PC-3 (cell line): ENCODE results near the gene NPPB. TPM values are rescaled to one million over a fixed set of nuclear protein-coding genes. Genes with fewer than 3 reads are reported as not detected.

ENCODE experiments used
- ATAC-seq: fragments of 200-7000 bp; cut with Tn5 transposase; 2 replicates; pipeline ENCODE4 v1.9.1; 2020; ENCODE audit warnings: mild to moderate bottlenecking, moderate library complexity
- BruUV-seq: library from RNA; stranded (reverse); fragments of 400-500 nt; replicated peaks from 2 replicates; lab custom pipeline; 2021; lab: Mats Ljungman, UMichigan
- CTCF ChIA-PET: fragments of 300-600 bp; sonication (Branson Sonifier 250); formaldehyde crosslinking; loops from one replicate; lab custom pipeline; 2022; ENCODE audit warnings: antibody characterized with exemption; lab: Charles Lee
- POLR2A ChIA-PET: fragments of 300-600 bp; sonication (Branson Sonifier 250); formaldehyde crosslinking; loops from one replicate; lab custom pipeline; 2022; ENCODE audit warnings: antibody characterized with exemption; ENCODE audit not compliant: unreplicated experiment; lab: Charles Lee
- DNase-seq: peaks from one replicate; pipeline ENCODE4 v3.0.0-alpha.2; 2015
- H2AFZ ChIP-seq: fragments of 300-600 bp; sonication (generic); 2 replicates; pipeline ENCODE4 v1.6.0; 2016; ENCODE audit warnings: antibody characterized with exemption, low read length
- H3F3A ChIP-seq: fragments of 300-600 bp; sonication (generic); one replicate; pipeline ENCODE4 v1.6.0; 2017; ENCODE audit warnings: antibody characterized with exemption, low read length, control low read depth, mild to moderate bottlenecking; ENCODE audit not compliant: unreplicated experiment
- H3K27ac ChIP-seq: fragments of 300-600 bp; sonication (generic); 2 replicates; pipeline ENCODE4 v1.5.1; 2016; ENCODE audit warnings: mild to moderate bottlenecking, low read length
- H3K27me3 ChIP-seq: fragments of 300-600 bp; sonication (generic); 2 replicates; pipeline ENCODE4 v1.6.1; 2016; ENCODE audit warnings: low read length, mixed read lengths
- H3K36me3 ChIP-seq: fragments of 300-600 bp; sonication (generic); 2 replicates; pipeline ENCODE4 v1.6.1; 2016; ENCODE audit warnings: low read depth, mixed run types, low read length, mixed read lengths
- H3K4me1 ChIP-seq: fragments of 300-600 bp; sonication (generic); 2 replicates; pipeline ENCODE4 v1.5.1; 2016; ENCODE audit warnings: low read length; ENCODE audit not compliant: insufficient read depth
- H3K4me2 ChIP-seq: fragments of 300-600 bp; sonication (generic); 2 replicates; pipeline ENCODE4 v1.6.0; 2016; ENCODE audit warnings: low read length
- H3K4me3 ChIP-seq: fragments of 300-600 bp; sonication (generic); 2 replicates; pipeline ENCODE4 v1.5.1; 2016; ENCODE audit warnings: mild to moderate bottlenecking, low read length, mixed read lengths
- H3K79me2 ChIP-seq: fragments of 300-600 bp; sonication (generic); 2 replicates; pipeline ENCODE4 v1.6.1; 2017; ENCODE audit warnings: low read length, mixed read lengths
- H3K9ac ChIP-seq: fragments of 300-600 bp; sonication (generic); 2 replicates; pipeline ENCODE4 v1.6.0; 2016; ENCODE audit warnings: mild to moderate bottlenecking, low read length
- H3K9me2 ChIP-seq: fragments of 300-600 bp; sonication (generic); replicated peaks from 2 replicates; pipeline ENCODE4 v1.6.1; 2016; ENCODE audit warnings: mixed run types, low read length, mixed read lengths
- H3K9me3 ChIP-seq: fragments of 300-600 bp; sonication (generic); 2 replicates; pipeline ENCODE4 v1.6.1; 2016; ENCODE audit warnings: low read length, mixed read lengths
- H4K20me1 ChIP-seq: fragments of 300-600 bp; sonication (generic); 2 replicates; pipeline ENCODE4 v1.6.1; 2016; ENCODE audit warnings: low read length, mixed read lengths
- EZH2 ChIP-seq: fragments of 300-600 bp; sonication (generic); IDR thresholded peaks from one replicate; pipeline ENCODE4 v1.6.1; 2017; ENCODE audit warnings: antibody characterized with exemption, mild to moderate bottlenecking, low read length; ENCODE audit not compliant: unreplicated experiment
- EZH2phosphoT487 ChIP-seq: fragments of 300-600 bp; sonication (generic); IDR thresholded peaks from 2 replicates; pipeline ENCODE4 v1.6.1; 2018; ENCODE audit warnings: mild to moderate bottlenecking, antibody characterized with exemption, low read length, borderline replicate concordance
- intact Hi-C: fragments of 100-400 bp; cut with micrococcal nuclease; formaldehyde crosslinking; loops from 2 replicates; pipeline ENCODE4 v1.9.0; 2023
- total RNA-seq: library from RNA; depleted of rRNA; stranded (reverse); fragments of >200 nt; gene quantifications from 2 replicates; pipeline ENCODE4 v1.2.3, GENCODE V29; 2014
- TF ChIP-seq, protein P1 (sequence below): fragments of 300-600 bp; sonication (generic); conservative IDR thresholded peaks from 2 replicates; pipeline ENCODE4 v1.5.1; 2017; ENCODE audit warnings: antibody characterized with exemption, low read depth, mild to moderate bottlenecking, low read length

NPPB gene
- total RNA-seq, 1 experiment from 2014 or later, result not detected

DNA sequence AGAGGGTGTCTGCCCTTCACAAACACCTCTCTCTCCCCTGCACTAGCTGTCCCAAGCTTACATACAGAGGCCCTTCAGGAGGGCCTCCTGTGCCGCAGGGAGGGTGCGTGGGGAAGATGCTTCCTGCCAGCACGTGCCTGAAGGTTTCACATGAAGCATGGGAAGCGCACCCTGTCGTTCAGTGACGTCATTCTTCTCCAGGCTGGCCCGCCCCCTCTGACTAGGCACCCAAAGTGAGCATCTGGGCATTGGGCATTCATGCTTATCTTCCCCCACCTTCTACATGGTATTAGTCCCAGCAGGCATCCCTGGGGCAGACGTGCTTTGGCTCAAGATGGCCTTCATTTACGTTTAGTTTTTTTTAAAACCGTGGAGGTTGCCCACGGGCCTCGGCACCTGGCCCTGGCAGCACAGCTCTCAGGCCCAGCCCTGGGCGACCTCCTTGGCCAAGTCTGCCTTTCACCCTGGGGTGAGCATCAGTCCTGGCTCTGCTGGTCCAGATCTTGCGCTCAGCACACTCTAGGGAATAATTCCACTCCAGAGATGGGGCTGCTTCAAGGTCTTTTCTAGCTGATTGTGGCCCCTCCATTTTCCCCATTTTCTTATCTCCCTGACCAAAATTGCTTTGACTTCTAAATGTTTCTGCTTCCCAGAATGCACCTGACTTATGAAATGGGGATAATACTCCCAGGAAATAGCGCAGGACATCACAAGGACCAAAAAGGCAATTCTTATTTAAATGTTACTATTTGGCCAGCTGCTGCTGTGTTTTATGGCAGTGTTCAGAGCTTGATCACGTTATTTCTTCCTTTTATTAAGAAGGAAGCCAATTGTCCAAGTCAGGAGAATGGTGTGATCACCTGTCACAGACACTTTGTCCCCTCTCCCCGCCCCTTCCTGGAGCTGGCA, 17.2 kb downstream of the NPPB start:
- Histone ChIP-seq H3K4me2 (no peak overlapping the region), H2AFZ (no peak overlapping the region), H3K27me3 (no peaks in the 10 kb centered on the region), H3K9me3 (no peaks in the 10 kb centered on the region), H3K9me2 (no peaks in the 10 kb centered on the region), H3K4me1 (no peaks in the 10 kb centered on the region), H3F3A (no peaks in the 10 kb centered on the region), H3K36me3 (peaks cover 7% of the 10 kb centered on the region), H4K20me1 (no peaks in the 10 kb centered on the region), H3K27ac (no peak overlapping the region), H3K9ac (no peak overlapping the region), H3K4me3 (no peak overlapping the region), H3K79me2 (no peaks in the 10 kb centered on the region)
- DNase-seq, result no peak
- ChIA-PET CTCF (no interaction called here), POLR2A (no interaction called here)
- BruUV-seq, result no TSS peak
- no peak for ATAC-seq
- TF ChIP-seq EZH2 (no peak), EZH2phosphoT487 (no peak)
- TF ChIP-seq, protein P1, sequence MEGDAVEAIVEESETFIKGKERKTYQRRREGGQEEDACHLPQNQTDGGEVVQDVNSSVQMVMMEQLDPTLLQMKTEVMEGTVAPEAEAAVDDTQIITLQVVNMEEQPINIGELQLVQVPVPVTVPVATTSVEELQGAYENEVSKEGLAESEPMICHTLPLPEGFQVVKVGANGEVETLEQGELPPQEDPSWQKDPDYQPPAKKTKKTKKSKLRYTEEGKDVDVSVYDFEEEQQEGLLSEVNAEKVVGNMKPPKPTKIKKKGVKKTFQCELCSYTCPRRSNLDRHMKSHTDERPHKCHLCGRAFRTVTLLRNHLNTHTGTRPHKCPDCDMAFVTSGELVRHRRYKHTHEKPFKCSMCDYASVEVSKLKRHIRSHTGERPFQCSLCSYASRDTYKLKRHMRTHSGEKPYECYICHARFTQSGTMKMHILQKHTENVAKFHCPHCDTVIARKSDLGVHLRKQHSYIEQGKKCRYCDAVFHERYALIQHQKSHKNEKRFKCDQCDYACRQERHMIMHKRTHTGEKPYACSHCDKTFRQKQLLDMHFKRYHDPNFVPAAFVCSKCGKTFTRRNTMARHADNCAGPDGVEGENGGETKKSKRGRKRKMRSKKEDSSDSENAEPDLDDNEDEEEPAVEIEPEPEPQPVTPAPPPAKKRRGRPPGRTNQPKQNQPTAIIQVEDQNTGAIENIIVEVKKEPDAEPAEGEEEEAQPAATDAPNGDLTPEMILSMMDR, result no peak
- intact Hi-C loops, result no loop called here

DNA sequence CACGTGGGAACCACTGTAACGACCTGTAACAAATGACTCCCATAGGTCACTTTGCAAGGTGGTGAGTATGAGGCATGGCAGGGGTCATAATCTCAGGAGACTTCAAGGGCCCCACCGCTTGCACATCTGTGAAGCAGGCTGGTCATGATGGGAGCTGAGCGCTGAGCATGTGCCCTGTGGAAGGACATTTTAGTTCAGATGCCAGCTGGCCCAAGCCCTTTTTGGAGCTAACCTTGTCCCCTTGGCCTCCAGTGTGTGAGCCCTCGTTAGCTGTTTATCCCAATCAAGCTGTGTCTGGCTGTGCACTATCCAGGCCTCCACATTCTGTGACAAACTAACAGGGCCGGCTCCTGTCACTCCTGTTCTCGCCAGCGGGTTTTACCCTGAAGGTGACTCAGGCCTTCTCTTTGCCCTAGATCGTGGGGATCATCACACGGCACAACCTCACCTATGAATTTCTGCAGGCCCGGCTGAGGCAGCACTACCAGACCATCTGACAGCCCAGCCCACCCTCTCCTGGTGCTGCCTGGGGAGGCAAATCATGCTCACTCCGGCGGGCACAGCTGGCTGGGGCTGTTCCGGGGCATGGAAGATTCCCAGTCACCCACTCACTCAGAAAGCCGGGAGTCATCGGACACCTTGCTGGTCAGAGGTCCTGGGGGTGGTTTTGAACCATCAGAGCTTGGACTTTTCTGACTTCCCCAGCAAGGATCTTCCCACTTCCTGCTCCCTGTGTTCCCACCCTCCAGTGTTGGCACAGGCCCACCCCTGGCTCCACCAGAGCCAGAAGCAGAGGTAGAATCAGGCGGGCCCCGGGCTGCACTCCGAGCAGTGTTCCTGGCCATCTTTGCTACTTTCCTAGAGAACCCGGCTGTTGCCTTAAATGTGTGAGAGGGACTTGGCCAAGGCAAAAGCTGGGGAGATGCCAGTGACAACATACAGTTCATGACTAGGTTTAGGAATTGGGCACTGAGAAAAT, 18.7 kb downstream of the NPPB start:
- POLR2A ChIA-PET, result no interaction called here
- H2AFZ ChIP-seq, result no peak overlapping the region
- no peaks in the 10 kb centered on the region for H3K4me1 ChIP-seq
- intact Hi-C loops, result no loop called here
- ATAC-seq (no peak), DNase-seq (no peak)
- H3K9ac ChIP-seq, result no peak overlapping the region
- CTCF ChIA-PET, result interaction anchor here (0.6 kb wide), 1 partner anchor 51 kb away, joined by 3 read pairs; no protein-coding TSS in a partner anchor
- H3K36me3 ChIP-seq, result peaks cover 7% of the 10 kb centered on the region
- BruUV-seq, result no TSS peak
- TF ChIP-seq, protein P1, result no peak
- TF ChIP-seq EZH2phosphoT487 (no peak), EZH2 (no peak)
- no peak overlapping the region for H3K27ac ChIP-seq
- H4K20me1 ChIP-seq, result no peaks in the 10 kb centered on the region
- H3K9me2 ChIP-seq, result no peaks in the 10 kb centered on the region
- H3F3A ChIP-seq, result no peaks in the 10 kb centered on the region
- no peaks in the 10 kb centered on the region for H3K27me3 ChIP-seq
- no peak overlapping the region for H3K4me3 ChIP-seq
- H3K79me2 ChIP-seq, result no peaks in the 10 kb centered on the region
- H3K9me3 ChIP-seq, result no peaks in the 10 kb centered on the region
- H3K4me2 ChIP-seq, result no peak overlapping the region
